Epithelial cell of prostate (primary cell): Measurements from ENCODE around the gene UBQLNL.

Experiments
- DNase-seq: peaks from one replicate; pipeline ENCODE4 v3.0.0-alpha.2; 2011; ENCODE audit warnings: low read depth, low spot score
- H3K27ac ChIP-seq: fragments of 450-650 bp; 2 replicates; pipeline ENCODE4 v1.5.1; 2017; ENCODE audit warnings: mild to moderate bottlenecking

The UBQLNL gene

DNA sequence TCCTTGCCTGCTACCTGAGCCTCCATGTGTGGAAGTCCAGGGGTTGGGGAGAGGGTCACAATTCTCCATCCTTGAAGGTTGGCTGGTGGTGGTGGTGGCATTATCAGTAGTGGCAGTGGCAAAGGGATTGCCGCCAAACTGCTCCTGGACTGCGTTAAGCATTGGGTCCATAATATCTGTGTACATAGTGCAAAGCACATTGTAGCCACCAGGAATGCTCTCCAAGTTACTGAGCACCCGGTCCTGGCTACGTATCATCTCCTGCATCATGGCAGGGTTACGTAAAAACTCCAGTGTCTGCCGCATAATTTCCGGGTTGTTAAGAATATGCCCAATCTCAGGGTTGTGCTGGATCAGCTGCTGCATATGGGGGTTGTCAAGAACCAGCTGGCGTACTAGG lies 7.9 kb downstream of the UBQLNL start:
- H3K27ac ChIP-seq = no peak overlapping the region
- DNase-seq = no peak

DNA sequence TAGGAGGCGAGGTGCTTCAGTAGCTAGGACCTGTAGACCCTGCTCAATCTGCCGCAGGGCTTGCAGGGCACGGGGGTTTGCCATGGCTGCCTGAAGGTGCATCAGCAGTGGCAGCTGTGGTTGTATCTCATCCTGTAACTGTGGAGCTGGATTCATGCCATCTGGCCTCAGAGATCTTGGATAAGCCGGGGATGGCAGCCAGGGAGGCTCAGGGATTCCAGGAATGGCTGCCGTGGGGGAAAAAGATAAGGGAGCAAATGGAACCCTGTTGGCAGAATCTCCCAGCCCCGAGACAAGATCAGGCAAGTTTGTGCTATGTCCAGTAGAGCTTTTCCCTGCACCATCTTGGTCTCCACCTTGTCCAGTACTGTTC lies 8.6 kb downstream of the UBQLNL start:
- no peak for DNase-seq
- H3K27ac ChIP-seq = no peak overlapping the region

DNA sequence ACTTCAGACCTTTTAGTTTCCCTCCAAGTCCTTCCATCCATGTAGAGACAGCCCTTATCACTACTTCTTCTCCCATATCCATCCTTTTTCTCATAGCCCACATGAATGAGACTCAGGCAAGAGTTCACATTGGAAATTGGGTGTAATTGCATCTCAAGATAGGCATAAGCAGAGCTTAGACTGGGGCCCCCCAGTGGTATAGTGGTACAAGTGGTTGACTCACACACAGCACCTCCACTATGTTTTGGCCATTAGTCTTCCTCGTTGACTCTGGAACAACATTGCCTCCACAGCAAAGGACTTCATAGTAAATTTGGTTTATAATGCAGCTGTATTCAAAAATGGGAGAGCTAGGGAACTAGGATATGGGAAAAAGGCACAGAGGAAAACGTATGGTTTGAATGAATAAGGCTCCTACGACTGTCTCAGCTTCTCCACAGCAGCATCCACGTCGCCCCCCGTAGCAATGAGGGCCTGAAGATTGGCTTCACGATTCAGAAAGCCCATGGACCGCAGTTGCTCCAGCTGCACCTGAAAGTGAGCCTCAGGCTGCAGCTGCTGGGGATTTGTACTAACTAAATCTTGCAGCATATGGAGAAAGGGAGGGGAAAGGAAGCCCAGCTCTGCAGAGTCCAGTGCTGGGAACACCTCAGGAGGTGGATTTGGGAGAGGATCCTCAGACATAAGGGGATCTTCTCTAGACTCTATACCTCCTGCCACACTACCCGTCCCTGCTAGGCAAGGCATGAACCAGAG lies 9.1 kb downstream of the UBQLNL start:
- no peak for DNase-seq
- no peak overlapping the region for H3K27ac ChIP-seq

DNA sequence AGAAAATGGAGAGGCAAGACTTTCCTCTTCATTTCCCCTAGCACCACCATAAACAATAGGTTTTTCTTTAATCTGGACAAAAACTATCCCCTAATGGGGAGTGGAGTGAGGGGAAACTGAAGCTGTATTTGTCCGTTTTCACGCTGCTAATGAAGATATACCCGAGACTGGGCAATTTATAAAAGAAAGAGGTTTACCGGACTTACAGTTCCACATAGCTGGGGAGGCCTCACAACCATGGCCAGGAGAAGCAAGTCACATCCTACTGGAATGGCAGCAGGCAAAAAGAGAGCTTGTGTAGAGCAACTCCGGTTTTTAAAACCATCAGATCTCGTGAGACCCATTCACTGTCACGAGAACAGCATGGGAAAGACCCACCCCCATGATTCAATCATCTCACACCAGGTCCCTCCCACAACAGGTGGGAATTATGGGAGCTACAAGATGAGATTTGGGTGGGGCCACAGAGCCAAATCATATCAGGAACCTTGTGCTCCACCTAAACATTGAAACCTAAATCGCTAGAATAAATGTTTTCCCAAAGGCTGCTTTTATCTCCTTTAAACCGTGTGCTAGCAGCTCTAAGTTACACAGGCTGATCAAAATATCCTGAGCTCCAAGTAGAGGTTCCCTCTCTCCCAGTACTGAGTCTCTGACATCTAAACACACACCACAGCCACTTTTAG lies 11.0 kb downstream of the UBQLNL start:
- DNase-seq = no peak
- H3K27ac ChIP-seq = no peak overlapping the region

DNA sequence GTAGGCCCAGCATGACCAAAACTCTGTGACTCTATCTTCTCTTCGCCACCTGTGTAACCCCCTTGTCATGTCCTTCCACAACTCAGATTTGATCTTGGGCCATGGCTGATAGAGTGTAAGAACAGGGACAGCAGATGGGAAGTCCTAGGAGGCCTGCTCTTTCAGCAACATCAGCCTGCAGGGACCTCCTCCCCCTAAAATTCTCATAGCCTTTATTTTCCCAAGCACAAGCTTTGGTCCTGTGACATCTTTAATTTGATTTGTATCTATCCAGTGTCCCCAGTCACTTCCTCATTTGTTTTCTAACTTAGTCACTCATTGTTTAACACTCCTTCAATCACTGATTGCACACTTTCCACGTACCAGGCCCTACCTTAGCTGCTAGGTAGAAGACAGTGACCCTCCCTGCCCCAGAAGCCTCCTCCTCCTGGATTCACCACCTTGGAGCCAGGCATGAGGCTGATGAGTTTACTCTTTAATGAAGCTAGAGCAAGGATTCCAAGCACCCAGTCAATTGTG lies 12.0 kb downstream of the UBQLNL start:
- H3K27ac ChIP-seq = no peak overlapping the region

DNA sequence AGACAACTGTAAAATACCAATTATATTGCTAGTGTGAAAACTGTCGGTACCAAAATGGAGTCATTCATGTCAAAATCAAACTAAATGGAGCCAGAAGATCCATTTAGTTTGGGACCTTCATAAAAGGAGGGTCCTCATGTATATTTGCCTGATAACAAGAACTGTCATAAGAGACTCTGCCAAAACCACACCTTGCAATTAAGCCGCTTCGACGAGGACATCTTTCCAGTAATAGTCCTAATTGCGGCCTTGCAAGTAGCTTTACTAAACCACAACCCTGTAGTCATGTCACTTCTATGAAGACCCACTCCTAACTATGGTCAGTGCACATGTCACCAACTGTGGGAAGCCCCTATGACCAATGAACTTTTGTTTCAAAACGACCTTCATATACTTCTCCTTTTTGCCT lies 16.1 kb downstream of the UBQLNL start:
- no peak overlapping the region for H3K27ac ChIP-seq
- no peak for DNase-seq

More for the DNA sequence above, 12.0 kb downstream of the UBQLNL start:
- no peak for DNase-seq

DNA sequence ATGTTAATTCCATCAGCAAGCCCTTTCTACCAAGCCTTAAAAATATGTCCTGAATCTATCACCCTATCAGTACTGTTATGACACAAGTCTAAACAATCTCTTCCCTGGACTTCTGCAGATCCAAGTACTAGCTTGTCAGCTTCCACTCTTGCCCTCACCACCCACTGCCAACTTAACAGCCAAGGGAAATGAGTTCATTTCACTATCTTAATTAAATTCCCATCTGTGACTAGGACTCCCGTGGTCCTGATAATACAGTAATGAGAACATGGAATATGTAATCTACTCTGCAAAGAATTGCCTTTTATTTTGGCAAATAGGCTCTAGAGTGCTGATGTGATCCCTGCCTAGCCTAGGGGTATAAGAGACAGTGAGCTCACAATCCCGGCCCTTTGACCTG lies 16.8 kb downstream of the UBQLNL start:
- no peak for DNase-seq
- H3K27ac ChIP-seq = no peak overlapping the region

DNA sequence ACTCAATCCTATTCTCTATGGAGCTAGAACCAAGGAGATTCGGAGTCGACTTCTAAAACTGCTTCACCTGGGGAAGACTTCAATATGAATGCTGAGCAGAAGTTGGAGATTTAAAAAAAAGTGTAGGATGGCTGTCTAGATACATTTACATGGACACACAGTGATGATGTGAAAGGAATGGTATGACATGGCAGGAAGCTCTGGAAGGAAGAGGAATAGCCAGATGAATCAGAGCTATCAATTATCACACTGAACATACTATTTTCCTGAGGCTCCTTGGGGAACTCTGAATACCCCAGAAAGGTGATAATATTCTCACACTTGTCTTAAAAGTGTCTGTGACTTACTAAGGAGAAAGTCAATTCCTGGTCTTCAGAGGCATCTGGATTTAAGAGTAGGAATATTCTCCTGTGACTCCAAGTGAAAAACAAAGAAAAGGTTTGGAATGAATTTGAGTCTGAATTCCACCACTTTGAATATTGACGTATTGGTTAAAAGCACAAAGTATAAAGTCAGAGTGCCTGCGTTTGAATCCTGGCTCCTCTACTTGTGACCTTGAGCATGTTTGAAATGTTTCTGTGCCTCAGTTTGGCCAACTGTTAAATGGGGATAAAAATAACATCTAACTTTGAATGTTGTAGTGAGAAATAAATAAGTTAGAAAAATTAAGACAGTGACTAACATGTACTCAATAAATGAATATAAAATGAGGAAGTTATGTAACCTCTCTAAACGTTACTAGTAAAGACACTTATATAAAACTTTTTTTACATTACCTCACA lies 26.7 kb downstream of the UBQLNL start:
- no peak overlapping the region for H3K27ac ChIP-seq
- DNase-seq = no peak

DNA sequence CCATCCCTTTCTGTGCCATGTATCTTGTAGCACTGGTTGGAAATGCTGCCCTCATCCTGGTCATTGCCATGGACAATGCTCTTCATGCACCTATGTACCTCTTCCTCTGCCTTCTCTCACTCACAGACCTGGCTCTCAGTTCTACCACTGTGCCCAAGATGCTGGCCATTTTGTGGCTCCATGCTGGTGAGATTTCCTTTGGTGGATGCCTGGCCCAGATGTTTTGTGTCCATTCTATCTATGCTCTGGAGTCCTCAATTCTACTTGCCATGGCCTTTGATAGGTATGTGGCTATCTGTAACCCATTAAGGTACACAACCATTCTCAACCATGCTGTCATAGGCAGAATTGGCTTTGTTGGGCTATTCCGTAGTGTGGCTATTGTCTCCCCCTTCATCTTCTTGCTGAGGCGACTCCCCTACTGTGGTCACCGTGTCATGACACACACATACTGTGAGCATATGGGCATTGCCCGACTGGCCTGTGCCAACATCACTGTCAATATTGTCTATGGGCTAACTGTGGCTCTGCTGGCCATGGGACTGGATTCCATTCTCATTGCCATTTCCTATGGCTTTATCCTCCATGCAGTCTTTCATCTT lies 27.6 kb downstream of the UBQLNL start:
- DNase-seq = no peak
- no peak overlapping the region for H3K27ac ChIP-seq

DNA sequence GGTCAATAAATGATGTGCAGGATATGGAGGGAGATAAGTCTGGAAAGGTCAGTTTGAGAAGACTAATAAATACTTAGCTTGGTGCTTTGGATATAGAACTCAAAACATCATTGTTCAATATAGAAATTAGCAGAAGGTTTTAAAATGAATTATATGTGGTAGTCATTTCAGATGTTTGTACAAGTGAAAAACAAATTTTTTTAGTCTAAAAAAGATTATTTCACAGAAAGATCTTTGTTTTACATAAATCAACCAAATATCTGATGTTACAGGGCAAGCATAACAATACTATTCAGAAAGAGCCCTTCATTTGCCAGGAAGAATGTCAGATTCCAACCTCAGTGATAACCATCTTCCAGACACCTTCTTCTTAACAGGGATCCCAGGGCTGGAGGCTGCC lies 28.1 kb downstream of the UBQLNL start, which contains the start of gene OR52D1:
OR52D1 (plus strand) TSS at position 301 of the 400 bp plus-strand sequence; CDS start at position 323, 22 bp downstream.
- H3K27ac ChIP-seq = no peak within 1 kb of the TSS
- DNase-seq = no peak

DNA sequence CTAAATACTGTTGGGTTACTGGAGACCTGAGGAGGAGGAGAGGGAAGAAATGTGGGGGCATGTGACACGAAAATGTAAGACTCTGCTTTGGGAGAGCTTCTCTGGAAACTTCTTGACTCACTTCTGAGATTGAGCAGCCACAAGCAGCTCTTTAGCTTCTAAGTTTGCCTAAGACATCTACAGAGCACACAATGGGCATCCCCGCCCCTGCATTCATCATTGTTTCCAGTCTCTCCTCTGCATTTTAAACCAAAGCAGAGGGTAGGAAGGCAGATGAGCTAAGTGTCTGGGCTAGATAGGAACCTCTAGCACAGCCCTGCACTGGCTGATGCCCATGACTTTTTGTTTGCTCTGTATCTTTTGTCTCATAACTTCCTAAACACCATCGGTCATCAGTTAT lies 30.1 kb downstream of the UBQLNL start:
- no peak overlapping the region for H3K27ac ChIP-seq
- DNase-seq = no peak

DNA sequence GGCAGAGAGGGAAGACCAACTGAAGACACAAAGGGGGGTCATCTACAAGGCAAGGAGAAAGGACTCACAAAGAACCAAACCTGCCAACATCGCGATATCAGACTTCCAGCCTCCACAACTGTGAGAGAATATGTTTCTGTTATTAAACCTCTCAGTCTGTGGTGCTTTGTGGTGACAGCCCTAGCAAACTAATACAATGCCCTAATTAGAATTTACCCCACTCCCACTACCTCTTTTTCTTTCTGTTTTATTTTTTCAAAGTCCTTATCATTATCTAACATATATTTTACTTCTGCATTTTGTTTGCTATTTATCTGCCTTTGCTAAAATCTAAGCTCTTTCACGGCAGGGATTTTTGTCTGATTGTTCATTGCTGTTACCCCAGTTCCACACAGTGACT lies 30.5 kb downstream of the UBQLNL start:
- DNase-seq = no peak
- no peak overlapping the region for H3K27ac ChIP-seq

DNA sequence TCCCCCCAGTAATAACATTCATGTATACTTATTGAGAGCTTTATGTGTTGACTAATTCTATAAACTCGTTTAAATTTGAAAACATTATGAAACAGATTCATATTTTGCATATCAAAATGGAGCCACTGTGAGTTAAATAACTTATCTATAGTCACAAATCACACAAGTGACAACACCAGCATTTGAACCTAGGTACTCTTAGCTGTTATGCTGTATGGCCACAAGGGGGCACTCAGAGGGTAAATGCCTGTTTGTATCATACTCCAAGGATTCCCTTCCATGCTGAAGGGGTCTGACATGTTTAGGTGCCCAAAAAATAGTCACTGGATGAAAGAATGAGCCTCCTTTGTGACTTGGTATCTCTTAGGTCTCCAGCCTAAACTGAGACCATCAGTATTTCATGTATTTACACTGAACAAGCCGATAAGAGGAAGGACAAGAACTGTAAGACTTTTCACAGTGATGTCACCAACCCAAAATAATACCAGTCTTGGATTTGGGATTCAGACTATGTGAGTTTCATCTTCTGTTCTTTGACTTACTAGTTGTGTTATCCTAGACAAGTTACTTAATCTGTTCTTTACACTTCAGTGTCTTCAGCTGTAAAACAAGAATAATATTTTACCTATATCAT lies 40.2 kb downstream of the UBQLNL start:
- H3K27ac ChIP-seq = no peak overlapping the region

DNA sequence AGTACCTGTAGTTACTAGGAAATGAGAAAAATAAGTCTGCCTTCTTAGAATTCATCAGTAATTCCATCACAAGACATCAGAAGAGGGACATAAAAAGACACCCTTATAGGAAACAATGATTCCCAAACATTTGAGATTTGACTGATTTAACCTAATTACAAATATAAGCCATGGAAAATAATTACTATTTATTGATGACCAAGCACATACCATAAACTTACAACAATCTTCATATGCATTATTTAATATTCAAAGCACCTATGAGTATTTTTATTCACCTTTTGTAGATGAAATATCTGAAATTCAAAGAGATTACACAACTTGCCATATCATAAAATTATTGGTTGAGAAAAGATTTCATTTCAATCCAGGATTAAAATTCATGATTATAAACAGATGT lies 42.6 kb downstream of the UBQLNL start:
- no peak for DNase-seq
- no peak overlapping the region for H3K27ac ChIP-seq

More for the DNA sequence above, 40.2 kb downstream of the UBQLNL start:
- DNase-seq = no peak

DNA sequence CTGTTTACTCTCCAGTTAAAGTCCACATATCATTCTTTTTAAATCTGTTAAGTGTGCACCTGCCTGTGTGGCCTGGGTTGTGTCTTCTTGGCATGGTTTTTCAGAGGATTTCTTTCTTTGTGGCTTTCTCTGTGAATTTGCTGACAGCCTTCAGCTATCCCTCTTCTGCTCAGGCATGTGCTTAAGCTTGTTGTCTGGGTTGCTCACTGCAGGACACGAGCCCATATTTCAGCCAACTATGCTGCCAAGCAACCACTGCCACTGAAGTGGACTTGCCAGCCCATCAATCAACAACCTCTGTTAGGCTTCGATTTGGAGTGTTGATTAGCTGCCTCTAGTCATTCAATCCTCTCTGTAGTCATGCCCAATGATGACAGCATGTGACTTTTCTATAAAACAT lies 49.0 kb downstream of the UBQLNL start:
- no peak for DNase-seq
- H3K27ac ChIP-seq = no peak overlapping the region
